IPS-18a (cell line): ENCODE data around the gene MSI1.

Experiments used
- H3K27ac ChIP-seq: one replicate; pipeline ENCODE4 v1.5.1; 2013; ENCODE audit warnings: low read length
- H3K27me3 ChIP-seq: one replicate; pipeline ENCODE4 v1.6.1; 2013; ENCODE audit warnings: mild to moderate bottlenecking, low read length; ENCODE audit not compliant: control insufficient read depth, insufficient read depth
- H3K36me3 ChIP-seq: one replicate; pipeline ENCODE4 v1.6.1; 2013; ENCODE audit warnings: low read depth, low read length; ENCODE audit not compliant: control insufficient read depth
- H3K4me1 ChIP-seq: one replicate; pipeline ENCODE4 v1.6.1; 2013; ENCODE audit warnings: low read depth, low read length; ENCODE audit not compliant: control insufficient read depth
- H3K4me3 ChIP-seq: one replicate; pipeline ENCODE4 v1.5.1; 2013; ENCODE audit warnings: low read length
- H3K9ac ChIP-seq: one replicate; pipeline ENCODE4 v1.6.1; 2013; ENCODE audit warnings: mild to moderate bottlenecking, low read length, moderate library complexity
- H3K9me3 ChIP-seq: one replicate; pipeline ENCODE4 v1.6.1; 2013; ENCODE audit warnings: low read depth, low read length; ENCODE audit not compliant: control insufficient read depth

The MSI1 gene

GRCh38 chr12:120301962-120302815, 66.8 kb downstream of the MSI1 start, which contains the start of gene SIRT4:
TSS of gene SIRT4 (plus strand) at chr12:120302321. CDS start at chr12:120303562, 1,241 bp downstream.
- peak within 1 kb of the TSS; percentile 83 for H3K27ac ChIP-seq
- no peaks in the 10 kb centered on the region for H3K4me1 ChIP-seq
- peak within 1 kb of the TSS; percentile 84 for H3K9ac ChIP-seq
- no peaks in the 10 kb centered on the region for H3K36me3 ChIP-seq
- H3K4me3 ChIP-seq: peak within 1 kb of the TSS; percentile 97
- no peaks in the 10 kb centered on the region for H3K27me3 ChIP-seq
- no peaks in the 10 kb centered on the region for H3K9me3 ChIP-seq

GRCh38 chr12:120292661-120293531, 76.1 kb downstream of the MSI1 start, which contains the start of gene RNU4-1:
TSS of gene RNU4-1 (minus strand) at chr12:120293237.
- Histone ChIP-seq H3K4me3 (peak within 1 kb of the TSS; percentile 75), H3K4me1 (peaks cover 10% of the 10 kb centered on the region), H3K27me3 (no peaks in the 10 kb centered on the region), H3K9ac (peak within 1 kb of the TSS; percentile 95), H3K9me3 (no peaks in the 10 kb centered on the region), H3K36me3 (no peaks in the 10 kb centered on the region), H3K27ac (peak within 1 kb of the TSS; percentile 100)

GRCh38 chr12:120292411-120292660, 76.6 kb downstream of the MSI1 start:
- Histone ChIP-seq H3K27me3 (no peaks in the 10 kb centered on the region), H3K36me3 (no peaks in the 10 kb centered on the region), H3K27ac (peak overlapping the region; percentile 98), H3K9me3 (no peaks in the 10 kb centered on the region), H3K4me1 (peaks cover 10% of the 10 kb centered on the region), H3K4me3 (peak overlapping the region; percentile 75), H3K9ac (peak overlapping the region; percentile 95)
